ENCODE data around the gene SLC25A53.
"Not testable (repeated sequence)": the region's sequence is repeated elsewhere in the genome, so short reads cannot be mapped to it uniquely, and the experiment has no call there.

DNA sequence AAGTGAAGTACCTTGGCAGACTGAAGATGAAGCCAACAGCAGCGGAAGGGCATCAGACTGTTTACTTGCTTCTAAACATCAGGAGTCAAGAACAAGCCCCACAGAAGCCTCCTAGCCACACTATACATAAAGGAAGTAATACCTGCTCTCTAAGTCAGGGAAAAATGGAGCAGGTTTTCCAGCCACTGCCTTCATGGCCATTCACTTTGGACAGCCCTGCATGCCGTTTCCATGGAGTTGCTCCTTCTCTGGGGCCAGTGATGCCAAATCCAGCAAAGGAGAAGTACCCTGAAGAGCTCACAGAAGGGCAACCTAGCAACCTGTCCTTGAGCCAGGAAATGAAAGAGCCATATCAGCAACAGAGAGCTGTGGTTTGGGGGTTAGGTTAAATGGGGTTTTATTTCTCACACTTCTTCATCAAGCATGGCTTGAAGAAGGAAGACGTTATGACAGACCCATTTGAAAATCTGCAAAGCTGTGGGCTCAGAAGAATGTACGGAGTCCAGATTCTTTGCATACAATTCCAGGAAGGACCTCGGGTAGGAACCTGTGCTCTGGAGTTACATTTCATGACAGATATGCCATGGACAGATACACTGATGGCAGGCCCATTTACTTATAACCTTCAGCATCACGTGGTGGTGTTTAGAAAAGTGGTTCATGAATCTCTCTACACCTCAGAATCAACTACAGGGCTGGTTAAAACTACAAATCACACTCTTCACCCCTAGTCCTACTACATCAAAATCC, 46.1 kb downstream of the SLC25A53 start:
- TF ChIP-seq, protein P1, sequence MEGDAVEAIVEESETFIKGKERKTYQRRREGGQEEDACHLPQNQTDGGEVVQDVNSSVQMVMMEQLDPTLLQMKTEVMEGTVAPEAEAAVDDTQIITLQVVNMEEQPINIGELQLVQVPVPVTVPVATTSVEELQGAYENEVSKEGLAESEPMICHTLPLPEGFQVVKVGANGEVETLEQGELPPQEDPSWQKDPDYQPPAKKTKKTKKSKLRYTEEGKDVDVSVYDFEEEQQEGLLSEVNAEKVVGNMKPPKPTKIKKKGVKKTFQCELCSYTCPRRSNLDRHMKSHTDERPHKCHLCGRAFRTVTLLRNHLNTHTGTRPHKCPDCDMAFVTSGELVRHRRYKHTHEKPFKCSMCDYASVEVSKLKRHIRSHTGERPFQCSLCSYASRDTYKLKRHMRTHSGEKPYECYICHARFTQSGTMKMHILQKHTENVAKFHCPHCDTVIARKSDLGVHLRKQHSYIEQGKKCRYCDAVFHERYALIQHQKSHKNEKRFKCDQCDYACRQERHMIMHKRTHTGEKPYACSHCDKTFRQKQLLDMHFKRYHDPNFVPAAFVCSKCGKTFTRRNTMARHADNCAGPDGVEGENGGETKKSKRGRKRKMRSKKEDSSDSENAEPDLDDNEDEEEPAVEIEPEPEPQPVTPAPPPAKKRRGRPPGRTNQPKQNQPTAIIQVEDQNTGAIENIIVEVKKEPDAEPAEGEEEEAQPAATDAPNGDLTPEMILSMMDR (IDR thresholded peaks at IDR 0.05) = not testable (repeated sequence)
- TF ChIP-seq EZH2 (IDR thresholded peaks at IDR 0.05; ENCODE audit: borderline replicate concordance, insufficient read depth, low read depth, low read length, poor library complexity, severe bottlenecking) = not testable (repeated sequence)
